Body of pancreas (tissue), 4 donors: ENCODE results near the gene ZBTB18.

Source experiments
- POLR2A ChIP-seq, 3 donors: fragments of 450-650 bp; IDR thresholded peaks; one replicate each; pipeline ENCODE4 v1.6.1; 2016; ENCODE audit warnings: antibody characterized with exemption in 3 of 3, mild to moderate bottlenecking in 2 of 3
- TF ChIP-seq, protein P1 (sequence below), 7 experiments: fragments of 450-650 bp in 4 of 7; fragments of 200-600 bp in 3 of 7; sonication (generic) in 3 of 7; IDR thresholded peaks; one replicate each; pipeline ENCODE4 v1.5.1; 2016 to 2019; ENCODE audit warnings: antibody characterized with exemption in 7 of 7

DNA sequence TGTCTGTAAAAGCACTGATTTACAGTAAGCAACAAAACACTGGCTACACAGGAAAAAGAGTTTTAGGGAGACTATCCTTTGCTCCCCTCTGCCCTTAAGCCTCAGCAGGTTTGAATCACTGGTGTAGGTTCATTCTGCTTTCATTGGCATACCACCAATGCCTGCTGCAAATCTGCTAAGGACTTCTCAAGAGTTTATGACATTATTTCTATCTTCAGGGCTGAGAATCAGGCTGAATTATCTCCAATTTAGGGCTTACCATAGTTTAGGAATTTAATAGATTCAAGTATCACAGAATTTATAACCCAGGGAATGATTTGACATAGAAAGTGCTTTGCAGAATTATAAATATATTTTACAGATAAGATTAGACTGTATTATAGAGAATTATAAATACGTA is 6.7 kb upstream of the ZBTB18 start:
- TF ChIP-seq POLR2A (IDR thresholded peaks at IDR 0.05): no peak
- TF ChIP-seq, protein P1, sequence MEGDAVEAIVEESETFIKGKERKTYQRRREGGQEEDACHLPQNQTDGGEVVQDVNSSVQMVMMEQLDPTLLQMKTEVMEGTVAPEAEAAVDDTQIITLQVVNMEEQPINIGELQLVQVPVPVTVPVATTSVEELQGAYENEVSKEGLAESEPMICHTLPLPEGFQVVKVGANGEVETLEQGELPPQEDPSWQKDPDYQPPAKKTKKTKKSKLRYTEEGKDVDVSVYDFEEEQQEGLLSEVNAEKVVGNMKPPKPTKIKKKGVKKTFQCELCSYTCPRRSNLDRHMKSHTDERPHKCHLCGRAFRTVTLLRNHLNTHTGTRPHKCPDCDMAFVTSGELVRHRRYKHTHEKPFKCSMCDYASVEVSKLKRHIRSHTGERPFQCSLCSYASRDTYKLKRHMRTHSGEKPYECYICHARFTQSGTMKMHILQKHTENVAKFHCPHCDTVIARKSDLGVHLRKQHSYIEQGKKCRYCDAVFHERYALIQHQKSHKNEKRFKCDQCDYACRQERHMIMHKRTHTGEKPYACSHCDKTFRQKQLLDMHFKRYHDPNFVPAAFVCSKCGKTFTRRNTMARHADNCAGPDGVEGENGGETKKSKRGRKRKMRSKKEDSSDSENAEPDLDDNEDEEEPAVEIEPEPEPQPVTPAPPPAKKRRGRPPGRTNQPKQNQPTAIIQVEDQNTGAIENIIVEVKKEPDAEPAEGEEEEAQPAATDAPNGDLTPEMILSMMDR (IDR thresholded peaks at IDR 0.05): no peak
